Lung (tissue), 12 donors: ENCODE data around the gene FAM193A. TPM values are rescaled to one million over a fixed set of nuclear protein-coding genes. Genes with fewer than 3 reads are reported as not detected.

ENCODE experiments used
- ATAC-seq: fragments of 200-7000 bp; cut with Tn5 transposase; one replicate; pipeline ENCODE4 v1.9.1; 2020; ENCODE audit warnings: moderate number of reproducible peaks; ENCODE audit not compliant: insufficient read depth, low FRiP score
- DNase-seq, 3 donors: peaks; one replicate each; pipeline ENCODE4 v3.0.0-alpha.2; 2013 to 2017
- H3K27ac ChIP-seq, 2 donors: one replicate each; pipeline ENCODE4 v1.5.1; 2013; ENCODE audit warnings: mild to moderate bottlenecking in 2 of 2, moderate library complexity in 2 of 2, control low read depth in 1 of 2, inconsistent platforms in 1 of 2, low read depth in 1 of 2, low read length in 1 of 2
- H3K27me3 ChIP-seq, 3 donors: one replicate each; pipeline ENCODE4 v1.5.1; 2013; ENCODE audit warnings: low read length in 2 of 3; ENCODE audit not compliant: control insufficient read depth in 3 of 3, insufficient read depth in 3 of 3
- H3K36me3 ChIP-seq, 4 donors: one replicate each; pipeline ENCODE4 v1.5.1; 2013; ENCODE audit warnings: low read length in 4 of 4, mild to moderate bottlenecking in 1 of 4, moderate library complexity in 1 of 4; ENCODE audit not compliant: control insufficient read depth in 4 of 4, insufficient read depth in 4 of 4
- H3K4me1 ChIP-seq, 5 donors: one replicate each; pipeline ENCODE4 v1.5.1; 2013; ENCODE audit warnings: low read length in 5 of 5, mild to moderate bottlenecking in 2 of 5, moderate library complexity in 1 of 5; ENCODE audit not compliant: control insufficient read depth in 5 of 5, insufficient read depth in 5 of 5
- H3K4me3 ChIP-seq: one replicate; pipeline ENCODE4 v1.5.1; 2013; ENCODE audit warnings: mild to moderate bottlenecking, control low read depth, moderate library complexity
- H3K9ac ChIP-seq, 2 donors: one replicate each; pipeline ENCODE4 v1.5.1; 2013; ENCODE audit warnings: low read length in 2 of 2, control low read depth in 1 of 2; ENCODE audit not compliant: insufficient read depth in 1 of 2
- H3K9me3 ChIP-seq, 4 donors: one replicate each; pipeline ENCODE4 v1.5.1; 2013; ENCODE audit warnings: low read length in 3 of 4, mild to moderate bottlenecking in 1 of 4, moderate library complexity in 1 of 4; ENCODE audit not compliant: control insufficient read depth in 4 of 4, insufficient read depth in 3 of 4
- CTCF ChIP-seq: IDR thresholded peaks from 2 replicates; pipeline ENCODE4 v1.5.1; 2012; ENCODE audit warnings: mild to moderate bottlenecking; ENCODE audit errors: control extremely low read depth, extremely low read depth
- WGBS, 2 donors: extraction: QIAGEN DNeasy Blood & Tissue Kit; methylation state at CpG; one replicate each; pipeline ENCODE4 v1.1.7; 2013; 5-methylcytosine and 5-hydroxymethylcytosine counted together
- polyA plus RNA-seq, 2 donors: library from polyadenylated mRNA; stranded (reverse); fragments of 200-250 nt; gene quantifications; one replicate each; pipeline ENCODE4 v1.2.1, GENCODE V29; 2013
- total RNA-seq, 2 donors: library from RNA; depleted of rRNA in 1 of 2; stranded (reverse); fragments of >200 nt in 1 of 2; gene quantifications; one replicate each; pipeline ENCODE4 v1.2.1, GENCODE V29; 2014 to 2021
- donor health status: control.
- donor health status: control.
- donor health status: Bipolar disorder and iron deficiency.
- donor health status: healthy.
- donor health status: DM: yes; HTN: yes; CAD: no.

FAM193A gene
- total and polyA plus RNA-seq, 4 donors: 9.7 to 33.2 (median 17.5) TPM

- no peak for TF ChIP-seq CTCF
- no peak overlapping the region for H3K9ac ChIP-seq
- no peak for DNase-seq
- H3K4me3 ChIP-seq: no peak overlapping the region
- no peak overlapping the region for H3K27ac ChIP-seq
- WGBS, 2 donors: 85 to 88% methylated on average over 7 of the region's 7 CpGs
- no peak for ATAC-seq
- no peaks in the 10 kb centered on the region for H3K27me3 ChIP-seq
- peaks cover 0 to 15% (median 3%) of the 10 kb centered on the region in 5 donors for H3K4me1 ChIP-seq
- H3K36me3 ChIP-seq: peaks cover 0 to 3% (median 0%) of the 10 kb centered on the region in 4 donors
- peaks cover 0 to 1% (median 0%) of the 10 kb centered on the region in 4 donors for H3K9me3 ChIP-seq
Observed at GRCh38 chr4:2574009-2574408, 37.6 kb downstream of the FAM193A start.

DNA sequence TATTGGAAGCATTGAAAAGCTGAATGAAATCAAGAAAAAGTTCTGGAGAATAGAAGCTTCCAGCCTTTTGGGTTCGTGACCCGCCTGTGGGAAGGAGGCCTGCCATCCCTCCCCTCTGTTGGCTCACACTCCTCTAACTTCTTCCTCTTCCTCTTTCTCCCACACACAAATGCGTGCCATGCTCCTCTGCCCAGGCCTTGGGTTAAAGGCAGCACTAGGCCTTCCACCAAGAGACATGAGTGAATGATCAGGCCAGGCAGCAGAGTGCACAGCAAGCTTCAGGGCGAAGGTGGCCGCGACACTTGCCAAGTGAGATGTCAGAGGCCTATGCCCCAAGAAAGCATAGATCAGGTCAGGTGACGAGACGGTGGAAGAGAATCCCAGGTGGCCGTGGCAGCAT is 38.4 kb downstream of the FAM193A start:
- Histone ChIP-seq H3K27me3 (no peaks in the 10 kb centered on the region), H3K27ac (no peak overlapping the region), H3K36me3 (peaks cover 0 to 3% (median 0%) of the 10 kb centered on the region in 4 donors), H3K4me1 (peaks cover 0 to 15% (median 3%) of the 10 kb centered on the region in 5 donors), H3K4me3 (no peak overlapping the region), H3K9me3 (peaks cover 0 to 1% (median 0%) of the 10 kb centered on the region in 4 donors), H3K9ac (no peak overlapping the region)
- DNase-seq (no peak), ATAC-seq (no peak)
- TF ChIP-seq CTCF: no peak
- 70 to 85% methylated on average over 9 of the region's 9 CpGs for WGBS, 2 donors

GRCh38 chr4:2576290-2576689 is 39.8 kb downstream of the FAM193A start:
- no peak for TF ChIP-seq CTCF
- no peaks in the 10 kb centered on the region for H3K27me3 ChIP-seq
- no peak overlapping the region for H3K27ac ChIP-seq
- H3K4me1 ChIP-seq: peaks cover 0 to 12% (median 3%) of the 10 kb centered on the region in 5 donors
- WGBS, 2 donors: 96 to 98% methylated on average over 4 of the region's 4 CpGs
- H3K9me3 ChIP-seq: peaks cover 0 to 1% (median 0%) of the 10 kb centered on the region in 4 donors
- ATAC-seq (no peak), DNase-seq (no peak)
- peaks cover 0 to 3% (median 1%) of the 10 kb centered on the region in 4 donors for H3K36me3 ChIP-seq
- no peak overlapping the region for H3K9ac ChIP-seq
- H3K4me3 ChIP-seq: no peak overlapping the region

GRCh38 chr4:2578106-2578505 is 41.7 kb downstream of the FAM193A start:
- Histone ChIP-seq H3K27me3 (no peaks in the 10 kb centered on the region), H3K4me1 (peaks cover 5 to 13% (median 10%) of the 10 kb centered on the region in 5 donors), H3K36me3 (peaks cover 0 to 3% (median 1%) of the 10 kb centered on the region in 4 donors), H3K4me3 (no peak overlapping the region), H3K9ac (no peak overlapping the region), H3K27ac (no peak overlapping the region), H3K9me3 (peaks cover 0 to 1% (median 0%) of the 10 kb centered on the region in 4 donors)
- 89 to 94% methylated on average over 4 of the region's 4 CpGs for WGBS, 2 donors
- TF ChIP-seq CTCF: no peak
- DNase-seq: no peak
- no peak for ATAC-seq
